GM18505 (cell line): ENCODE measurements around the gene ST7L.

ENCODE experiments used
- ATAC-seq: cut with Tn5 transposase; IDR thresholded peaks from one replicate; pipeline ENCODE4 v1.9.1; 2021; ENCODE audit not compliant: unreplicated experiment
- POLR2A ChIP-seq: IDR thresholded peaks from 4 replicates; pipeline ENCODE4 v1.6.1; 2011; ENCODE audit warnings: borderline replicate concordance; ENCODE audit not compliant: insufficient read depth, insufficient read length; ENCODE audit errors: extremely low read depth

ST7L gene

GRCh38 chr1:112510340-112510739 is 108.6 kb downstream of the ST7L start:
- no peak for ATAC-seq
- TF ChIP-seq POLR2A, result no peak

GRCh38 chr1:112509660-112510178 is 109.2 kb downstream of the ST7L start:
- no peak for ATAC-seq
- TF ChIP-seq POLR2A, result no peak

GRCh38 chr1:112509005-112509659 is 109.8 kb downstream of the ST7L start:
- no peak for TF ChIP-seq POLR2A
- no peak for ATAC-seq

GRCh38 chr1:112508278-112509004 is 110.5 kb downstream of the ST7L start, which contains the start of gene WNT2B:
TSS of gene WNT2B (plus strand) at chr1:112508965. CDS start at chr1:112509263, 298 bp downstream.
- TF ChIP-seq POLR2A, result no peak

GRCh38 chr1:112507921-112508277 is 111.0 kb downstream of the ST7L start:
- TF ChIP-seq POLR2A, result no peak
- no peak for ATAC-seq

More at GRCh38 chr1:112508278-112509004, 110.5 kb downstream of the ST7L start, which contains the start of gene WNT2B:
- no peak for ATAC-seq

GRCh38 chr1:112507336-112507735 is 111.6 kb downstream of the ST7L start:
- no peak for ATAC-seq
- TF ChIP-seq POLR2A, result no peak

GRCh38 chr1:112506731-112507130 is 112.2 kb downstream of the ST7L start:
- no peak for ATAC-seq
- TF ChIP-seq POLR2A, result no peak

GRCh38 chr1:112506306-112506705 is 112.6 kb downstream of the ST7L start:
- no peak for TF ChIP-seq POLR2A
- ATAC-seq, result no peak

GRCh38 chr1:112505878-112506277 is 113.1 kb downstream of the ST7L start:
- no peak for ATAC-seq
- no peak for TF ChIP-seq POLR2A

GRCh38 chr1:112505400-112505785 is 113.5 kb downstream of the ST7L start:
- ATAC-seq, result no peak
- TF ChIP-seq POLR2A, result no peak

GRCh38 chr1:112504661-112505399 is 114.1 kb downstream of the ST7L start:
- no peak for ATAC-seq

GRCh38 chr1:112504001-112504660 is 114.8 kb downstream of the ST7L start:
- no peak for ATAC-seq
- no peak for TF ChIP-seq POLR2A

More at GRCh38 chr1:112504661-112505399, 114.1 kb downstream of the ST7L start:
- no peak for TF ChIP-seq POLR2A

- no peak for TF ChIP-seq POLR2A
- no peak for ATAC-seq
Measured at GRCh38 chr1:112502826-112503225, 116.1 kb downstream of the ST7L start.
